GM19035 (cell line): ENCODE data around the gene ADAM33.

Experiments
- ATAC-seq: cut with Tn5 transposase; IDR thresholded peaks from one replicate; pipeline ENCODE4 v1.9.1; 2021; ENCODE audit not compliant: unreplicated experiment

ADAM33 gene

DNA sequence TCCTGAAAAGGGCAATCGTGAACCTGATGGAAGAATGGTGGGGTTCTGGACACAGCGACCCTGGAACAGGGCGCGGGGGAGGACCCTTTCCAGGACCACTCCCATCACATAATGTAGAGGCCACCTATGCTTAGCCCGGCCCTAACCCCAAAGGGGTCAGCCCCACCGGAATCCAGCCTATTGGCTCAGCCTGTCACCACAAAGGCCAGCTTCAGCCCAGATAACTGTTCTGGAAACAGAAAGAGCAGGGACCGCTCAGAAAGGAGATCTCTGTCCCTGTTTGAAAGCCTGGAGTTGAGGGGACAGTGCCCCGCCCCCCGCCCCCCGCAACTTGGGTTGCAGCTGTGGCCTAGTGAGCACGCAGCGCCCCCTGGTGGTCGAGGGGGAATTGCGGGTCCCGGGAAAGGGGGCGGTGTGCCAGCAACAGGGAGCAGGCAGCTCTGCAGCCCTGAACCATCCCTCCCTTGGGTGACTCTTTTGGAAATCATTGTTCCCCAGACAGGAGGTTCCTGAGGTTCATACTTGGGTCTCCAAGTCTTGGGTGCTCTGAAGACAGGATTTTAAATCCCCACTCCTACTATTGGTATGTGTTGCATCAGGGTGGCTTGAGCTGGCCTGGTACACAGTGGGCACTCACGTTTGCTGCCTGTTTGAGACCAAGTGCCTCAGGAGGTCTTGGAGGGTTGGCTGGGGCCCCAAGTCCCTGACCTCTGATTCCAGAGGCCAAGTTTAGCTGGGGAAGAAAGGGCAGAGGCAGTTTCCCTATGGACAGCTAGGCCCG lies 29.1 kb upstream of the ADAM33 start:
- ATAC-seq: no peak

DNA sequence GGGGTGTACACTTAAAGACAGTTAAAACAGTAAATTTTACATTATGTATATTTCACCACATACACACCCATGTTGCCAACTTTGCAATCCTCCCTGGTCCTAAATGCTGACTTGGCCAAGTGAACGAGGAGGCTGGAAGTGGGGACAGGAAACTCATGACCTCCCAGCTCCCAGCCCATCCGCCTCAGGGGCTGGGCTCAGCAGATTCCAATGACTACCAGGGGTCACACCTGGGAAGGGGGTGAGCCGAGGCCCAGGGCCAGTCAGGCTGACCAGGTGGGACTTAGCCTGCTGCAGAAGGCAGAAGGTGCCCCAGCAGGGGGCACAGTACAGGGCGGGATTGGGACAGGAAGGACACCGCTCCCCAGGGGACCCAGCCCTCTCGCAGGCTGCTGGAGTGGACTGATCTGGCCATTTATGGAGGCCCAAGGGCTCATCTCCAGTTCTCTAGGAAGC lies 28.2 kb upstream of the ADAM33 start:
- no peak for ATAC-seq

DNA sequence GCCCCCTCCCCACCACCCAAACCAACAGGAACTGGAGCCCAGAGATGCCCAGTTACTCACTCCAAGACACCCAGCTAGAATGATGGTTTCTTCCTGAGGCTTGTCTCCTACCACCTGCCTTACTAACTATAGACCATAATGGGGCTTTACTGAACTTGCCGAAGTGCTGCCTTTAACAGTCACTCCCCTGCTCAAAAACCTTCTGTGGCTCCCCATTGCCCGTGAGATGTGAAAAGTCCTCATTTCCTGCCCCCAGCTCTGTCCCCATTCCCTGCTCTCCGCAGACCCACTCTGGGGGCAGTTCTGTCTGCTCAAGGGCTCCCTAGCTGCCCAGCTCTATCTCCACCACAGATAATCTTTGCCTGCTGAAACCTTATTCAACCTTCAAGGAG lies 25.7 kb upstream of the ADAM33 start:
- no peak for ATAC-seq

DNA sequence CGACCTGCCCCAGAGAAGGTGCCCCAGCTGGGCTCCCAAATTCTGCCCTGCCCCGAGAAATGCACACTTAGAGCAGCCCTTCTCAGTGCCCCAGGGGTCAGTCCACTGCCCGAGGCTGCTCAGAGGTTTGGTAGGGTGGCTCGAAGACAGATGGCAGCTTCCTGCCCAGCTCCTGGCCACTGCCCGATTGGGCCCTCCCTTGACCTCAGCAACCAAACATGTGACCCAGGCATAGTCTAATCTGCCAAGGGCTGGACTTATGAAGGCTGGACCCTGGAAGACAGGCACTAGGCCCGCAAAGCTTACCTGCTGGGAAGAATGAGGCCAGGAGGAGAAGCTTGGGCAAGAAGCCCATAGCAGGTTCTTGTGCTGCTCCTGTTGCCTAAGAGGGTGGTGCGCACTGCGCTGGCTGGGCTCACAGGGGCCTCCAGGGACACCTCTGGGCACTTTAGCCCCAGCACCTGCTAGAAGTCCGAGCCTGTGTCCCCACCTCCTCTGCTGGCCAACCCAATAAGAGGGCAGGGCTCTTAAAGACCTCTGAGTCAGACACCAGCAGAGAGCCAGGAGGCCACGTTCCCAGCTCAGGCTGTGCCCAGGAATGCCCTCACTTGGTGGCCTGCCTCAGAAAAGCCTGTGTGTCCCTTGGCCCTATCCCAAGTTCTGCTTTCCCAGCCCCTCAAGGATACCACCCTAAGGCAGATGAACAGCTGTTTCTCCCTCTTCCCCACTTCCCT lies 25.1 kb upstream of the ADAM33 start:
- no peak for ATAC-seq

DNA sequence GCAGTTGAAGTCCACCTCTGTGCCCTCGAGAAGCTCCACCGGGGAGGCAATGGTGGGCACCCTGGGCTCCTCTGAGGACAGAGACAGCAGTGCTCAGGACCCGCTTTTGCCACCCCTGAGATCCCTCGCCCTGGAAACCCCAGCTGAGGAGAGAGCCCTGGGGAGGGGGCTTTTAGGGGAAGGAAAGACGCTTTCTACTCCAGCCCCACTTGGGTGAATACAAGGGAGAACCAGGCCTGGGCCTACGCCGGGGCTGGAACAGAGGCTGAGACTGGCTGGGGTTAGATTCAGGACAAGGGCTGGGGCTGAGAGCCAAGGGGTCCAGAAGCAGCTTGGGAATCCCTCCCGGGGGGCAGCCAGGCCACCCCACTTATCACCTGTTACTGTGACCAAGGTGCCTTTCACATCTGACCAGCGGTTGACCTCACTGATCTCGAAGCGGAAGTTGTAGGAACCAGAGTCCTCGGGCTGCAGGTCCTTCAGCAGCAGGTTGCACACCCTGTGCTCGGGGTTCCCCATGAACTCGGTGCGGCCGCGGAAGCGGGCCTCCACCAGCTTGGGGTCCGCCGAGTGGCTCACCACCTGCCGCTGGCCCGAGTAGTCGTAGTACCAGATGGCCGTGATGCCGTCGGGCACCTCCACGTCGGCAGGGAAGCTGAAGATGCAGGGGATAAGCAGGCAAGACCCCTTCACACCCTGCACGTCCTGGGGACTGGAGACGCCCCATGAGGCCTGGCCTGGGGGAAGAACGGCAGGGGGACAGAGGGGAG lies 24.3 kb upstream of the ADAM33 start:
- no peak for ATAC-seq

DNA sequence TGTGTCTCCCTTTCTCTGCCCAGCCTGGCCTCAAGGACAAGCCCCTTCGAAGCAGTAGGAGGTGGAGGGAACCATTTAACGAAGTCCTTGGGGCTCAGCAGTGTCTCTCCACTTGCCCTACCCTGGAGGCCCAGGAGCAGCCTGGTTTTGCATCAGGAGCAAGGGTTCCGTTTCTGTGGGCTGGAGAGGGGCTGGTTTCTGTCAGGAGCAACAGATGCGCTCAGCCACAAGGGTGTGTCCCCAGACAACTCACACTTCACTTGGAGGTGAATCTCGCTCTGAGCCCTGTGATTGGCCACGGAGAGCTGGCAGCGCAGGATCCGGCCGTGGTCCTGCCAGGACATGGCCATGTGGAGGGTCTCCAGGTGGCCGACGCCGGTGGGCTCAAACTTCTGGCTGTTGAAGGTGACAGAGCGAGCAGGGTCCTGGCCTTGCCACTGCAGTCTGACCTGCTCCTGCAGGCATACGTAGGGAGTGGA lies 23.7 kb upstream of the ADAM33 start:
- no peak for ATAC-seq

DNA sequence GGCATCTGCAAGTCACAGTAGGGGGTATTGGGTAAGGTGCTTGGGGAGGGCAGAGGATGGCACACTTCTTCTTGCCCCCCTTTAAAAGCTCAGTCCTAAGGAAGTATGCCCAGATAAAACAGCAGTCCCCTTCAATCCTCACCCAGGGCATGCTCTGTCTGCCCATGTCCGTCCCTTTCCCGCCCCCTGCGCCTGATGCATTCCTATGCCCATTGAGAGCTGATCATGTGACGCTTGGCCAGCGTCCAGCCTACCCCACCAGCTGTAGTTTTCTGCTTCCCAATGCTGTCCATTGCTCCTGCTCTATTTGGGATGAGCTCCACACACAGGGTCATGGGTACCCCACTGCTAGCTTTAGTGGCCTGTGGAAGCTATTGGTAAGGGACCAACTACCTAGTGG lies 22.3 kb upstream of the ADAM33 start:
- ATAC-seq: no peak

DNA sequence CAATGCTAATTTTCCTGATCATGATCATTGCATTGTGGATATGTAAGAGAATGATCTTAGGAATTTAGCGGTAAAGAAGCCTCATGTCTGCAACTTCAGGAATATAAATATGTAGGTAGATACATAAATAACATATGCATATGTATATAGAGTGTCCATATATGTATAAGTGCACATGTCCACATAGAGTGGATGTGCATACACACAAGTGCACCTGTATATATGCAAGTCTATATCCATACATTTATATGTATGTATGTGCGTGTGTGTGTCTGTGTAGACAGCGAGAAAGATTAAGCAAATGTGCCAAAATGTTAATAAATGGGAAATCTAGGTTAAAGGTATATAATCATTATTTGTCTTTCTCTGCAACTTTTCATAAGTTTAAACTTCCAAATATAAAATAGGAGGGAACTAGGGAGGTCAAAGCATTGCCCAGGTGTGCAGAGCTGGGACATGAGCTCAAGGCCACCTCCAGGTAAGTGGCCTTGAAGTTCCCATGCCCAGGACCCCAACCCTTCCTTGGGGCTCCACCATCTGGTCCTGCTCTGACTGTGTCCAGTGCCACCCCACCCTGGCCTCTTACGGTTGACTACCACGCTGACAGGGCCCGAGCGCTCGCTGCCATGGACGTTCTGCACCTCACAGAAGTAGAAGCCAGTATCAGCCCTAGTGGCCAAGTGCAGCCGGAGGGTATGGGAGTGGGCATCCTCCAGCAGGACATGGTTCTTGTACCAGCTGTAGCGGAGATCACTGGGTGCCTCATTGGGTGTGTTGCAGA lies 21.0 kb upstream of the ADAM33 start:
- no peak for ATAC-seq

DNA sequence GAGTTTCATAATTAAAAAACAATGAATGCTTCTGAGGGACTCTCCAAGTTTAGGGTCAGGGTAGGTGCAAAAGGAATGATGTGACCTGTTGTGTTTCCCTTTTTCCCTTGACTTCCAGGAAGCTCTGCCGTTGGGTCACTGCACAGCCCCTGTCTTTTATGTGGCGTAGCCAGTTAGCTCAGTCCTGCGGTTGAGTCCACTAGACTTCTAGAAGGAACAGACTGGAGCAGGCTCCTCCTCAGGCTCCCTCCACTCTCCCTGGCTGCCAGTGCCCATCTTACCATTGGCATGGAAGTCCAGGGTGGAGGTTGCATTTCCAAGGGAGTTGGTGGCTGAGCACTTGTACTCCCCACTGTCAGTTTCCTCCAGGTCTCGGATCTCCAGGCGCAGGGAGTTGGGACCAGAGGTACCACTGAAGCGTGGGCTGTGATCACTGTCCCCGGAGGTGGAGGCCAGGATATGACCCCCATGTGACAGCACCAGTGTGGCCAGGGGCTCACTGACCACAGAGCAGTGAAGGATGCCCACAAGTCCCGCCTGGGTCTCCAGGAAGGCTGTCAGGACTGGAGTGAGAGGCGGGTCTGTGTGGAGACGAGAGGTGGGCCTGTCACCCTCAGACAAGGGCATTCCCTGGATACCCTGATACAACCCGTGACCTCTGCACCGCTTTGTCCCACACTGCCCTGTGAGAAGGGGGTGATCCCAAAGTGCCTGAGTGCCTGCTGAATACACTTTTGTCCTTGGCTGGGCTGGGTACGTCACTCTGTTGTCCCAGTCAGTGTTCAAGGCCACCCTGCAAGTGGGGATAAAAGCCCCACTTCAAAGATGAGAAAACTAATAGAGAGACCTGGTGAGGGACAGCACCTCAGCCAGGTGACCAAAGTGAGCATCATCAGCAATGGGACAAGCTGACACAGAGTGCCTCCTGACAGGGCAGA lies 19.5 kb upstream of the ADAM33 start:
- no peak for ATAC-seq

DNA sequence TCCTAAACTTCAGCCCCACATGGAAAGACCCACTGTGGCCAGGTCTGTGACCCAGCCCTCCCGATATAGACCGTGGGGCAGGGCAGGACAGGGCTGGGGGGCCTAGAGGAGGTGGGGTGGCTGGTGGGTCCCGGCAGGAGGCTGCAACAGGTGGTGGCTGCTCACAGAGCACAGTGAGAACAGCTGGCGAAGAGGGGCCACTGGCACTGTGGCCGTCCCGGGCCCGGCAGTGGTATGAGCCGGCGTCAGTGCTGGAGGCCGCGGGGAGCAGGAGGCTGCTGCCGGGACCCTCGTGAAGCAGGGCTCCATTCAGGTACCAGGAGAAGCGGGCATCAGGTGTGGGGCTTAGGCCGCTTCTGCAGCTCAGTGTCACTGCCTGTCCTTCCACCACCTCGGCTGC lies 17.2 kb upstream of the ADAM33 start:
- no peak for ATAC-seq

DNA sequence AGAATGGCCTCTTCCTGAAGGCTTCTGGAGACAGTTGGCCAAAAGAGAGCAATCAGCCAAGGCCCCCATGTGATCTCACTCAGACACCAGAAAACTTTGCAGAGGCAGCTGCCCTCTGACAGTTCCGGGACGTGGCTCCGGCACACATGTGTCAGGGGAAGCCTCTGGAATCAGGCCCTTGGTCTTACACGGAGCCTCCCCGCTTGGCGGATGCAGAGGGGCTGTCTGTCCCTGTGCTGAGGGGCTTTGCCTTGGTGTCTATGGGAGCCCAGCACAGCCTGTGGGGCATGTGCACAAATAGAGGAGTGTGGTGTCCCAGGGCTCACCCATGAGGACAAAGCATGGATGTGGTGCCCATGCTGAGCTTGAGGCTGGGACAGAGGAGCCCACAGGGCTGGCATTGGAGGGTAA lies 16.8 kb upstream of the ADAM33 start:
- ATAC-seq: no peak

DNA sequence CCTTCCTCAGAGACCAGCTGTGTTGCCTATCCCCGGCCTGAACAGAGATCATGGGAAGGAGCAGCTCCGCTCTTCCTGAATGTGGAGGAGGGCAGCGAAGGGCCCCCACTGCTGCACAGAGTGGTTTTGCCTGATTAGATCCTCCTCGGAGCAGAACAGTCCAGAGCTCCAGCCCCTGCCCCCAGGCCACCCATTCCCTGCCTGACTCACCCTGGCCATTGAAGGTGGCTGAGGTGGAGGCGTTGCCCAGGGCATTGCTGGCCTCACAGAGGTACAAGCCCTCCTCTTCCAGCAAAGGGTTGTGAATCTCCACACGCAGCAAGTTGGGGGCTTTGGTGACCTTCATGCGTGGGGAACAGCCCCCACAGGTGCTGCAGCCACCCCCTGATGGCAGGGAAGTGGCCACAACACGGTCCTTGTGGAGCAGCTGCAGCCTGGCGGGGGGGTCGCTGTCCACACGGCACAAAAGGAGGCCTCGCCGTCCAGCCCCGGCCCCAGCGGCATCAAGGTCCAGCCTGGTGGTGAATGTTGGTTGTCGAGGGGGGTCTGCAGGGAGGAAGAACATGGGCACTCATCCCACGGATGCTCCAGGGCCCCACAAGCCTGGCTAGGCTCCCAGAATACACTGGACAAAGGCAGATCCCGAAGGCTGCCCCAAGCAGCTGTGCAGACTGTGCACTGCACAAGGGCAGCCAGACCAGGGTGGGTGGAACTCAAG lies 15.9 kb upstream of the ADAM33 start:
- ATAC-seq: no peak

DNA sequence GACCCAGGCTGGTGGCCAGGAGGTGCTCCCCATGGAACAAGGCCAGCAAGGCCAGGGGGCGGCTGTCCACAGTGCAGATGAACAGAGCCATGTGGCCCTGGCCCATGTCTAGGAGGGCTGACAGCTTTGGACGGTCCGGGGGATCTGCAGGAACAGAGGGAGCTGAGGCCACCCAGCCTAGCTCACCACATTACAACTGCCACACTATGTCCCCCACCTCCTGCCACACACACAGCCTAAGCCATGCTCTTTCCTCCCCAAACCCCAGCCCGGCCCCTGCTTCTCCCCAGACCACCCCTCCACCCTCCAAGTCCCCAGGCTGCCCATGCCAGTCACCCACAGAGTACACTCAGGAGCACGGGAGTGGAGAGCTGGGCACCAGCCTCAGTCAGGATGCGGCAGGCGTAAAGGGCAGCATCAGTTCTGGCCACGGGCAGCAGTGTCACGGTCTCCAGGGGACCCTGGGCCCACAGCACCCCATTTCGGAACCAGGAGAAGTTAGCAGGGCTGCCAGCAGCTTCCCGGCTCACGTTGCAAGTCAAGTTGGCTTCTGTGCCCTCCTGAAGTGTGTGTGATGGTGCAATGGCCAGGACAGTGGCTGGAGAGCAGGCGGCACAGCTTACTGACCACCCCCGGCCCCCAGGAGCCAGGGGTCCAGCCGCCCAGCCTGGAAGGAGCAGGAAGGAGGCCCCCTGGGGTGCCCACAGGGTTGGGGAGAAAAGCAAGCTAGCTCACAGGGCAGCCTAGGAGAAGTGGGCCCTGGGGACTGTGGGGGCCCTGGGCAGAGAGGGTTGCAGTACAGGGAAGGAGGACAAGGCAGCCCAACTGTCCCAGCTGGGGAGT lies 15.2 kb upstream of the ADAM33 start:
- ATAC-seq: no peak

DNA sequence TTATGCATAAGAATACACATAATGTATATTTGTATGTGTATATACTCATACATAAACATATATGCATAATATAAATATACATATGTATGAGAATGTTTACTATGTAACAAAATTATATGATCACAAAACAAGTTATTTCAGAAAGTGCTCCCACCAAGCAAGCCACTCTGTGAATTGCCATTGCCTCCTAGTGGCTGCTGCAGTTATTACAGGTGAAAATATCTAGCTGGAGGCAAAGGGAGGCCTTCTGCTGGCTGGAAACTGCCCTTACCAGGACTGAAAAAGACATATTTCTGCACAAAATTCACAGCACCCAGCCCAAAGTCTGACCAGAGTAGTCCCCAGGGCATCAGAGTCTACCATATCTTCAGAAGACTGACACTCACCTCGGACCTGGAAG lies 14.4 kb upstream of the ADAM33 start:
- no peak for ATAC-seq

DNA sequence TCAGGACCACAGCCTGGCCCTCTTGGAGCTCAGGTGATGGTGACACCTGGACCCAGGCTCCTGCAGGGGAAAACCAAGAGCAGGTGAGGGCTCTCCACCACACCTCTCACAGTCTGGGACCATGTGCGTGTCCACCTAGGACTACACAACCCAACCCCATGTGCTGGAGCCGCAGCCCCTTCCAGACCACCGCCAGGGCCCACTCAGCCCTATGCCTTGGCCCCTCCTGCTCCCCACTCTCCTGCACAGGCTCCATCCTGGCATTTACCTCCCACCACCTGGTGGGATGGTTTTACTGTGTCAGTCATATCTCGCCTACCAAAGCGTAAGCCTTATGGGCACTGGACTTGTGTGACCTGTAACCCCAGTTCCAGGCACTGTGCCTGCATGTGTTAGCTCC lies 13.1 kb upstream of the ADAM33 start:
- ATAC-seq: no peak

DNA sequence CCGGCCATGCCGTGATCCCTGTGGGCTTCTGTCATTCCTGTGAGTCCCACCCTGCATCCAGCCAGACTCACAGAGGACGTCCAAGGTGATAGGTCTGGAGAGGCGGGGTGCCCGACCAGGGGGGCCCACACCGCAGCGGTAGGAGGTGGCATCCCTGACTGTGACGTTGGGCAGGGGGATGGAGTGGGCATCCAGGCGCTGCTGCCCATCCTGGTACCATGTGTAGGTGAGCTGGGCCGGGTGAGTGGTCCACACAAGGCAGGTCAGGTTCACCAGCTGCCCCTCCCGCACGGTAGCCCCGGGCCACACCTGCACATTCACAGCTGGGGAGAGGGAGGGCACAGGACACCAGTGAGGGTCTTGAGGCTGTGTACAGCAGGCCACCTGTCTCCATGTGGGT lies 11.6 kb upstream of the ADAM33 start:
- ATAC-seq: no peak

DNA sequence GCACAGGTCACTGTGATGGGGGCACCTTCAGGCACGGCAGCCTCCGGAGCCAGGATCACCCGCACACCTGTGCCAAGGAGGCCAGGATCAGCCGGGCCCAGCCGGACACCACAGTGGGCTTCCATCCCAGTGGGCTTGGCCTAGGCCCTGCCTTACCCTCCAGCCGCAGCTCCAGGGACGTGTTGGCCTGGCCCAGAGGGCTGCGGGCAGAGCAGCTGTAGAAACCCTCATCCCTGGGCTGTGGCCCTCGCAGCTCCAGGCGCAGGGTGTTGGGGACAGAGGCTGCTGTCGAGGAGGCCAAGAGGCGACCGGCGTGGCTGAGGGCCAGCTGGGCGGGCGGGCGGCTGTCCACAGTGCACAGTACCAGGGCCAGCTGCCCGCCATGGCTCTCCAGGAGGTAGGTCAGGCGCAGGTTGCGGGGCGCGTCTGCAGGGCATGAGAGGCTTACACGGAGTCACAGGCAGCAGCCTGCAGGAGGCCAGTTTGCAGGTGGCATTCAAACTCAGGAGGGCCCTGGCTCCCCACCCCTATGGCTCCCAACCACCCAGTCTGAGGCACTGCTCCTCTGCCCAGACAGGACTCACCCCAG lies 11.0 kb upstream of the ADAM33 start:
- no peak for ATAC-seq

DNA sequence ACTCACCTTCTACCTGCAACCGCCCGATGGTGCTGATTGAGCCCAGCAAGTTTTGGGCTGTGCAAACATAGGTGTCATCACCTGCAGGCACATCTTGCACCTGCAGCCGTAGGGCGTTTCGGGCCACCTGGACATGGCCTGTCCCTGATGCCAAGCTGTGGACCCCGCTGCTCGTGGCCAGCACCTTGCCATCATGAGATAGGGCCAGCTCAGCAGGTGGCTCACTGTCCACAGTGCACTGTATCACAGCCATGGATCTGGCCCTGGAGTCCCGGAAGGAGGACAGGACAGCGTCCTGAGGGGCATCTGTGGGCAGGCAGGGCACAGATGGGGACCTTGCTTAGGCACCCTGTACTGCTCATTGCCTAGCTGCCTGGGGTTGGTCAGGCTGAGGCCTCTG lies 10.1 kb upstream of the ADAM33 start:
- no peak for ATAC-seq
